ENCODE results near the gene DLK2. TPM values are rescaled to one million over a fixed set of nuclear protein-coding genes. Genes with fewer than 3 reads are reported as not detected.
A peak's percentile ranks its signal among the peaks of the same experiment; 100 is the strongest.

Gene DLK2
- total and polyA plus RNA-seq, 2 of the 13 experiments (the other 11 are each of a cell fraction or from before 2014, with no cell fraction given) = 1.2 to 3.8 TPM

DNA sequence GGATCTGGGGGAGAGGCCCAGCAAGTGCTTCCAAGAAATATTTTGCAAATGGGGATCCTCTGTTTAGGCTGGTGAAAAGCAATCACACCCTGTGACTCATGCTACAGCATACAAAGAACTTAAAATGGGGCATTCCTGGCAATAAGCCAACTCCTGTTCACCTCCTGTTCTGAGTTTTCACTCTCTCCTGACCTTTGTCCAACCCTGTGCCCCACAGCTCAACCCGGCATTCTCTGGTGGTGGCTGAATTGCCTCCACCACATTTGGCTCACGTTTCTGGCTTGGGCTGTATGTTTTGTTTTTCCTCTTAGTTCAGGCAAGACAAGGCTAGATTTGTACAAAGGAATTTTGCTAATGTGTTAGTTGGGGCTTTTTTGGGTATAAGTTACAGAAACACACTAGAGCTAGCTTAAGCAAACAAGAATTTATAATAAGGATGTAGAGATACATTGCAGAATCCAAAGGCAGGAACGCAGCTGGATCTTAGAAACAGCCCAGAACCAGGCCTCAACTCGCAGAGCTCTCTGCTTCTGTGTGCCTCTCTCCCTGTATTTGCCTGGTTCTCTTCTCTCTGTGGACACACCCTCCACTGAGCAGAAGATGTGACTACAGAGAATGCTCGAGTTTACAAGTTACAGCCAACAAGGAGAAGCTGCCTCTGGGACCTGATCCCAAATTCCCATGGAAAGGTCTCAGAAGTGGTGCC lies 18.6 kb downstream of the DLK2 start (continued):
- TF ChIP-seq, protein P1, sequence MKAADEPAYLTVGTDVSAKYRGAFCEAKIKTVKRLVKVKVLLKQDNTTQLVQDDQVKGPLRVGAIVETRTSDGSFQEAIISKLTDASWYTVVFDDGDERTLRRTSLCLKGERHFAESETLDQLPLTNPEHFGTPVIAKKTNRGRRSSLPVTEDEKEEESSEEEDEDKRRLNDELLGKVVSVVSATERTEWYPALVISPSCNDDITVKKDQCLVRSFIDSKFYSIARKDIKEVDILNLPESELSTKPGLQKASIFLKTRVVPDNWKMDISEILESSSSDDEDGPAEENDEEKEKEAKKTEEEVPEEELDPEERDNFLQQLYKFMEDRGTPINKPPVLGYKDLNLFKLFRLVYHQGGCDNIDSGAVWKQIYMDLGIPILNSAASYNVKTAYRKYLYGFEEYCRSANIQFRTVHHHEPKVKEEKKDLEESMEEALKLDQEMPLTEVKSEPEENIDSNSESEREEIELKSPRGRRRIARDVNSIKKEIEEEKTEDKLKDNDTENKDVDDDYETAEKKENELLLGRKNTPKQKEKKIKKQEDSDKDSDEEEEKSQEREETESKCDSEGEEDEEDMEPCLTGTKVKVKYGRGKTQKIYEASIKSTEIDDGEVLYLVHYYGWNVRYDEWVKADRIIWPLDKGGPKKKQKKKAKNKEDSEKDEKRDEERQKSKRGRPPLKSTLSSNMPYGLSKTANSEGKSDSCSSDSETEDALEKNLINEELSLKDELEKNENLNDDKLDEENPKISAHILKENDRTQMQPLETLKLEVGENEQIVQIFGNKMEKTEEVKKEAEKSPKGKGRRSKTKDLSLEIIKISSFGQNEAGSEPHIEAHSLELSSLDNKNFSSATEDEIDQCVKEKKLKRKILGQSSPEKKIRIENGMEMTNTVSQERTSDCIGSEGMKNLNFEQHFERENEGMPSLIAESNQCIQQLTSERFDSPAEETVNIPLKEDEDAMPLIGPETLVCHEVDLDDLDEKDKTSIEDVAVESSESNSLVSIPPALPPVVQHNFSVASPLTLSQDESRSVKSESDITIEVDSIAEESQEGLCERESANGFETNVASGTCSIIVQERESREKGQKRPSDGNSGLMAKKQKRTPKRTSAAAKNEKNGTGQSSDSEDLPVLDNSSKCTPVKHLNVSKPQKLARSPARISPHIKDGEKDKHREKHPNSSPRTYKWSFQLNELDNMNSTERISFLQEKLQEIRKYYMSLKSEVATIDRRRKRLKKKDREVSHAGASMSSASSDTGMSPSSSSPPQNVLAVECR (CRISPR knock-in tag; IDR thresholded peaks at IDR 0.05; ENCODE audit: borderline replicate concordance) = peak; percentile 57; the same call in 1 of the 2 replicates
- no peak for TF ChIP-seq MED8 (CRISPR knock-in tag; IDR thresholded peaks at IDR 0.05; ENCODE audit: insufficient replicate concordance)
- TF ChIP-seq KAT2B (IDR thresholded peaks at IDR 0.05; ENCODE audit: borderline replicate concordance, low read depth, low read length) = no peak
- peak; percentile 82 for TF ChIP-seq PPARG (CRISPR knock-in tag; conservative IDR thresholded peaks at IDR 0.05)
- no peak for TF ChIP-seq MYNN (CRISPR knock-in tag; IDR thresholded peaks at IDR 0.05; ENCODE audit: low read depth)
- no peak for TF ChIP-seq EED (CRISPR knock-in tag; IDR thresholded peaks at IDR 0.05)
- TF ChIP-seq ZNF547 (CRISPR knock-in tag; IDR thresholded peaks at IDR 0.05) = no peak
- peak; percentile 82; the same call in 1 of the 2 replicates for TF ChIP-seq MED1 (CRISPR knock-in tag; IDR thresholded peaks at IDR 0.05)
- TF ChIP-seq, protein P2, sequence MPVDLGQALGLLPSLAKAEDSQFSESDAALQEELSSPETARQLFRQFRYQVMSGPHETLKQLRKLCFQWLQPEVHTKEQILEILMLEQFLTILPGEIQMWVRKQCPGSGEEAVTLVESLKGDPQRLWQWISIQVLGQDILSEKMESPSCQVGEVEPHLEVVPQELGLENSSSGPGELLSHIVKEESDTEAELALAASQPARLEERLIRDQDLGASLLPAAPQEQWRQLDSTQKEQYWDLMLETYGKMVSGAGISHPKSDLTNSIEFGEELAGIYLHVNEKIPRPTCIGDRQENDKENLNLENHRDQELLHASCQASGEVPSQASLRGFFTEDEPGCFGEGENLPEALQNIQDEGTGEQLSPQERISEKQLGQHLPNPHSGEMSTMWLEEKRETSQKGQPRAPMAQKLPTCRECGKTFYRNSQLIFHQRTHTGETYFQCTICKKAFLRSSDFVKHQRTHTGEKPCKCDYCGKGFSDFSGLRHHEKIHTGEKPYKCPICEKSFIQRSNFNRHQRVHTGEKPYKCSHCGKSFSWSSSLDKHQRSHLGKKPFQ (CRISPR knock-in tag; IDR thresholded peaks at IDR 0.05; ENCODE audit: insufficient replicate concordance) = peak; percentile 90
- TF ChIP-seq, protein P3, sequence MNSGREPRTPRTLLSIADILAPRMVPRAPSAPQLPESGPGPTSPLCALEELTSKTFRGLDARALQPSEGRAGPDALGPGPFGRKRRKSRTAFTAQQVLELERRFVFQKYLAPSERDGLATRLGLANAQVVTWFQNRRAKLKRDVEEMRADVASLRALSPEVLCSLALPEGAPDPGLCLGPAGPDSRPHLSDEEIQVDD (CRISPR knock-in tag; IDR thresholded peaks at IDR 0.05; ENCODE audit: borderline replicate concordance) = no peak
- TF ChIP-seq ELF1 (CRISPR knock-in tag; IDR thresholded peaks at IDR 0.05) = peak; percentile 32; the same call in 1 of the 2 replicates
- TF ChIP-seq ZNF775 (CRISPR knock-in tag; IDR thresholded peaks at IDR 0.05; ENCODE audit: borderline replicate concordance) = no peak
- TF ChIP-seq KDM5B (CRISPR knock-in tag; IDR thresholded peaks at IDR 0.05; ENCODE audit: borderline replicate concordance) = no peak
- TF ChIP-seq, protein P4, sequence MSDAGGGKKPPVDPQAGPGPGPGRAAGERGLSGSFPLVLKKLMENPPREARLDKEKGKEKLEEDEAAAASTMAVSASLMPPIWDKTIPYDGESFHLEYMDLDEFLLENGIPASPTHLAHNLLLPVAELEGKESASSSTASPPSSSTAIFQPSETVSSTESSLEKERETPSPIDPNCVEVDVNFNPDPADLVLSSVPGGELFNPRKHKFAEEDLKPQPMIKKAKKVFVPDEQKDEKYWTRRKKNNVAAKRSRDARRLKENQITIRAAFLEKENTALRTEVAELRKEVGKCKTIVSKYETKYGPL (CRISPR knock-in tag; IDR thresholded peaks at IDR 0.05) = no peak
- no peak for TF ChIP-seq ZNF230 (CRISPR knock-in tag; IDR thresholded peaks at IDR 0.05)
- TF ChIP-seq, protein P5, sequence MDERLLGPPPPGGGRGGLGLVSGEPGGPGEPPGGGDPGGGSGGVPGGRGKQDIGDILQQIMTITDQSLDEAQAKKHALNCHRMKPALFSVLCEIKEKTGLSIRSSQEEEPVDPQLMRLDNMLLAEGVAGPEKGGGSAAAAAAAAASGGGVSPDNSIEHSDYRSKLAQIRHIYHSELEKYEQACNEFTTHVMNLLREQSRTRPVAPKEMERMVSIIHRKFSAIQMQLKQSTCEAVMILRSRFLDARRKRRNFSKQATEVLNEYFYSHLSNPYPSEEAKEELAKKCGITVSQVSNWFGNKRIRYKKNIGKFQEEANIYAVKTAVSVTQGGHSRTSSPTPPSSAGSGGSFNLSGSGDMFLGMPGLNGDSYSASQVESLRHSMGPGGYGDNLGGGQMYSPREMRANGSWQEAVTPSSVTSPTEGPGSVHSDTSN (CRISPR knock-in tag; IDR thresholded peaks at IDR 0.05) = no peak
- no peak for TF ChIP-seq ZNF333 (CRISPR knock-in tag; IDR thresholded peaks at IDR 0.05; ENCODE audit: borderline replicate concordance)
- TF ChIP-seq, protein P6, sequence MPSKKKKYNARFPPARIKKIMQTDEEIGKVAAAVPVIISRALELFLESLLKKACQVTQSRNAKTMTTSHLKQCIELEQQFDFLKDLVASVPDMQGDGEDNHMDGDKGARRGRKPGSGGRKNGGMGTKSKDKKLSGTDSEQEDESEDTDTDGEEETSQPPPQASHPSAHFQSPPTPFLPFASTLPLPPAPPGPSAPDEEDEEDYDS (CRISPR knock-in tag; IDR thresholded peaks at IDR 0.05) = no peak
- no peak for TF ChIP-seq ZNF510 (CRISPR knock-in tag; IDR thresholded peaks at IDR 0.05; ENCODE audit: low read depth)
- TF ChIP-seq ZNF614 (CRISPR knock-in tag; IDR thresholded peaks at IDR 0.05; ENCODE audit: borderline replicate concordance) = no peak; the same call in 1 of the 2 replicates
